GM18873 (cell line): ENCODE measurements around the gene RAB40C.
"Not testable (repeated sequence)": the region's sequence is repeated elsewhere in the genome, so short reads cannot be mapped to it uniquely, and the experiment has no call there.

Experiments
- ATAC-seq: cut with Tn5 transposase; IDR thresholded peaks from one replicate; pipeline ENCODE4 v1.9.1; 2021; ENCODE audit warnings: mild to moderate bottlenecking, moderate library complexity, moderate number of reproducible peaks; ENCODE audit not compliant: unreplicated experiment, low FRiP score

Gene RAB40C

GRCh38 chr16:588889-589657 lies 793 bp upstream of the RAB40C start:
- peak; percentile 78 for ATAC-seq

DNA sequence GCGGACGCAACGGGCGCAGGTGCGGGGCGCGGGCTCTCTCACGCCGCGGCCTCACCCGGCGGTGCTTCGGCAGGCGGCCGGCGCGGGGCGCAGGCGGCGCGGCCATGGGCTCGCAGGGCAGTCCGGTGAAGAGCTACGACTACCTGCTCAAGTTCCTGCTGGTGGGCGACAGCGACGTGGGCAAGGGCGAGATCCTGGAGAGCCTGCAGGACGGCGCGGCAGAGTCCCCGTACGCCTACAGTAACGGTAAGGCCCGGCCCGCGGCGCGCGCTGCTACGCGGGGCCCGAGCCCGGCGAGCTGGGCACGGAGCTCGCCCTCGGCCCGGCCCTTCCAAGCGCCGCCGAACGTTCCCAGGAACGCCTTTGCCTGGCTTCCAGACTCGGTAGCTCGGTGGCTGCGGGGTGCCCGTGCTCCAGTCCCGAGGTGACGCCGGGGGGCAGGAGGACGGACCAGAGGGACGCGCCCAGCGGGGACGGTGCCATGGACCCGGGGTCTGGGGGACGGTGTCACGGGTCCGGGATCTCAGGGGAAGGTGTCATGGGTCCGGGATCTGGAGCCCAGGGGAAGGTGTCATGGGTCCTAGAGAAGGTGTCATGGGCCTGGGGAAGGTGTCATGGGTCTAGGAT lies 435 bp downstream of the RAB40C start:
- no peak for ATAC-seq

GRCh38 chr16:590815-591200 lies 942 bp downstream of the RAB40C start:
- no peak for ATAC-seq

DNA sequence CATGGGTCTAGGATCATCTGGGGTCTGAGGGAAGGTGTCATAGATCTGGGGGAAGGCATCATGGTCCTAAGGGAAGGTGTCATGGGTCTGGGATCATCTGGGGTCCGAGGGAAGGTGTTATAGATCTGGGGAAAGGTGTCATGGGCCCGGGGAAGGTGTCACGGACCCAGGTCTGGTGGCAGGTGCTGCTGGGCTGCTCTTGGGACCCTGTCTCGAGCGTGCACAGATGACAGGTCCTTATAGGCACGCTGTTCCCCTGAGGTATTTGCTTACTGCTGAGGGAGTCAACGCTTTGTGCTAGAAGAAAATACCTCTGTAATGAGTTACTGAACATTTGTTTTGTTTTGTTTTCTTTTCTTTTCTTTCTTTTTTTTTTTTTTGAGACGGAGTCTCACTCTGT lies 1.4 kb downstream of the RAB40C start:
- ATAC-seq: no peak

DNA sequence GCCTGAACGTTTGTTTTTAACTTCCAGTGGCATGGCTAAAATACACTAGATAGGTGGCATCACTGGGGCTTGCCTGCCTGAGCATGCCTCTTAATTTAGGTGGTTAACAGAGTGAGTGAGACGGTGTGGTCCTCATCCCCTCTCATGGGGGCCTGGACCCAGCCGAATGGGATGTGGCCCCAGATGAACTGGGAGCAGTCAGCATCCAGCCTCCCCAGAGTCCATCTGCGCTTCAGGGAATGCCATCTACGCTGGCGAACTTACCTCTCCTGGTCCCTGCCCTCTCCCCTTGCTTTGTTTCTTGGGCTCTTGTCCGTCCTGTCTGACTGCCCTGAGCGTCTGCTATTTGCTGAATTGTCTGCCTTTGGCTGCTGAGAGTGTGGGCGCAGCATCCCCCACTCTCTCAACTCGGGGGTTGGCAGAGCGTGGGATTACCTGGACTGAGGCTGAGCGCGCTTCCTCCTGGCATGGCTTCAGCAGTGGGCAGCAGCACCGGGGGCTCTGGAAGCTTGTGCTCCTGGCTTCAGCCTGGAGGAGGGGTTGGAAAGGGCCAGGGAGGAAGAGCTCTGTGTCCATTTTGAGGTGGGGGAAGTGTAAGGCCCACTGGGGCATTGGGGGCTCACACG lies 2.1 kb downstream of the RAB40C start:
- no peak for ATAC-seq

- ATAC-seq: no peak
Observed at GRCh38 chr16:592518-593306, 2.8 kb downstream of the RAB40C start.

- no peak for ATAC-seq
Observed at GRCh38 chr16:593406-593805, 3.5 kb downstream of the RAB40C start.

GRCh38 chr16:593807-594206 lies 3.9 kb downstream of the RAB40C start:
- ATAC-seq: no peak

DNA sequence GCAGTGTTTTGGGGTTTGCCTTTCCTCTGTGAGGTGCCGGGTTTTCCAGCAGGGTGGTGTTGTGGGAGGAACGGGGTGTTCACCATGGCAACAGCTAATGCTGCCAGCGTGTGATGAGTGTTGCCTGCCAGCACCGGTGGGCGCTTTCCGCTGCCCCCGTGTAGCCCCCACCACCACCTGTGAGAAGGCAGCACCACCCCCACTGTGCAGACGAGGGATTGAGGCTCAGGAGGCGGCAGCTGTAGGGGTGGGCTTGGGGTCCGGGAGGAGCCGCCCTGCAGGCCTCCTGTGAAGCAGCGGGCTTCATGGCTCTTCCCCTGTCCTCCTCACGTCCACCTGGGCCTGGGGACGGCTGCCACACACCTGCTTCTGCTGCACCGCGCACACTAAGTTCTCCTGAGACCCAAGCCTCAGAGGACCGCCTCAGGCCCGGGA lies 5.2 kb downstream of the RAB40C start:
- ATAC-seq: no peak

GRCh38 chr16:595942-596735 lies 6.3 kb downstream of the RAB40C start:
- ATAC-seq: no peak

DNA sequence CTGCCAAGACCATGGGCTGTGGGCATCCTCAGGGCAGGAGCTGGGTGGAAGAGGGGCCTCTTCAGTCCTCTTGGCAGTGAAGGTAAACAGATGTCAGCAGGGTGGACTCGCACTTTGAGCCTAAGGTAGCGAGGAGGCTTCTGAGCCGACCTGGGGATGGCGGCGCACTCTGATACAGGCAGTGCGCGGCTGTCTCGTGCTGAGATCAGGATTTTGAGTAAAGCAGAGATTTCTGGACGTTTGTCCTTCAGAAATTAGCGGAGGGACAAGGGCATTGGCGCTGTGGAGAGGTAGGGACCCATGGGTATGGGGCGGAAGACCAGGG lies 6.8 kb downstream of the RAB40C start:
- ATAC-seq: no peak

DNA sequence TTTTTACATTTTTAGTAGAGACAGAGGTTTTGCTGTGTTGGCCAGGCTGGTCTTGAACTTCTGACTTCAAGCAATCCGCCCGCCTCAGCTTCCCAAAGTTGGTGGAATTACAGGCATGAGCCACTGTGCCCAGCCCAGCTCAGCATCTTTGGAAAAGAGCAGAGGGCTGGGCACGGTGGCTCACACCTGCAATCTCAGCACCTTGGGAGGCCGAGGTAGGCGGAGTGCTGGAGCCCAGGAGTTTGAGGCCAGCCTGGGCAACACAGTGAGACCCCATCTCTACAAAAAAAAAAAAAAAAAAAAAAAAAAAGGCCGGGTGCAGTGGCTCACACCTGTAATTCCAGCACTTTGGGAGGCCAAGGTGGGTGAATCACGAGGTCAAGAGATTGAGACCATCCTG lies 7.8 kb downstream of the RAB40C start:
- not testable (repeated sequence) for ATAC-seq

DNA sequence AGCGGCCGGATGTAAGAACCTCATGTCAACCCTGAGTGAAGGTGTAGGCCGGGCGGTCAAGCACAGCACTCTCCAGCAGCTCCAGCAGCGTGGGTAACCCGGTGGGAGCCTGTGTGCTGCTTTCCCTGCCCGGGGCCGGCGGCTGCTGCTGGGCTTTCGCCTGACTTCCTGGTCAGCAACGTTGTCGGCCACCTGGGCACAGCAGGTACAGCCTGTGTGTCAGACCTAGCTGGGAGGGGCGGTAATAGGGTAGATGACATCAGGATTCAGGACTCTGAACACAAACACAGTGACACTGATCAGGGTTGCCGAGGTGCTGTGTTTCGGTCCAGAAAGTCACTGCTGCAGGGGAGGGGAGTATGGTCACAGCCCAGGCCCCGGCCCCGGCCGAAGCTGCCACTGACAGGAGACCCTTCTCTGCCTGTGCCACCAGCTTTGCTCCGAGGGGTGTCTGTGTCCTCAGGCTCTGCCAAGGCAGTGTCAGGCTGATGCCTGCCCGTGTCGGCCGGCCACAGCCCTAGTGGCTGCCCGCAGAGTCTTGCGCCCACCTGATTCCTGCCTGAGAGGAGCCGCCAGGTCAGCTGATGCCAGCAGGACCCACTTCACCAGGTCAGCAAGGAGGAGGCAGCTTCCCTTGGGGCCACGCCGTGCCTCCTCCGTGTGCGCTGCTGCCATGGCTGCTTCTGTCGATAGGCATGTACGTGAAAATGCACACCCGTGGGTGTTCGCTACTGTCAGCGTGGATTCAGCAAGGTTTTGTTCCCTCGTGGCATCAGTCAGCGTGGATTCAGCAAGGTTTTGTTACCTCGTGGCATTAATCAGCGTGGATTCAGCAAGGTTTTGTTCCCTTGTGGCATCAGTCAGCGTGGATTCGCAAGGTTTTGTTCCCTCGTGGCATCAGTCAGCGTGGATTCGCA lies 9.2 kb downstream of the RAB40C start:
- ATAC-seq: no peak

DNA sequence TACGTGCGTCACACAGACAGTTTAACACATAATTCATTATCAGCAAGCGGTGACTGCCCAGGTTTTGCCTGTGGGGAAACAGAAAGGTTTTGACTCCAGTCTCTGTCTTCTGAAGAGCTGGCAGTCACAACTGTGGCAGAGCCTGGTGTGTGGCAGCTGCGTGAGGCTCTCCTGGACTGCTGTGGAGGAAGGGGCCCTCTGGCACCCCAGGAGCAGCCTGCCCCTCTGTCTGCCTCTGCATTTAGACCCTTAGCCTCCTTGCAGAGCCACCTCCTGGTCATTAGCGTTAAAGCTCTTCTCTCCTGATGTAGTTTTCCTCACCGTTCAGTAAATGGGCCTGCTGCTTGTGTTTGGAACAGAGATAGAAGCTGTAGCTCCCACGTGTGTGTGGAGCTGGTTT lies 10.9 kb downstream of the RAB40C start:
- ATAC-seq: no peak

DNA sequence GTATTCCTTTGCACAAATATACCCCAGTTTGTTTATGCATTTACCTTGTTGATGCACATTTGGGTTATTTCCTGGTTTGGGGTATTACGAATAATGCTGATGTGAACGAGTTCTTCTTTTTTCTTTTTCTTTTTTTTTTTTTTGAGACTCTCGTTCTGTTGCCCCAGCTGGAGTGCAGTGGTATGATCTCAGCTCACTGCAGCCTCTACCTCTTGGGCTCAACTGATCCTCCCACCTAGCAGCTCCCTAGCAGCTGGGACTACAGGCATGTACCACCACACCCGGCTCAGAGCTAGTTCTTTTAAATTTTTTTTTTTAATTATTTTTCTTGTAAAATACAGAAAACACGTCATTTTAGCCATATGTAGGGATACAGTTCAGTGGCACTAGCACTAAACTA lies 14.1 kb downstream of the RAB40C start:
- ATAC-seq: no peak

DNA sequence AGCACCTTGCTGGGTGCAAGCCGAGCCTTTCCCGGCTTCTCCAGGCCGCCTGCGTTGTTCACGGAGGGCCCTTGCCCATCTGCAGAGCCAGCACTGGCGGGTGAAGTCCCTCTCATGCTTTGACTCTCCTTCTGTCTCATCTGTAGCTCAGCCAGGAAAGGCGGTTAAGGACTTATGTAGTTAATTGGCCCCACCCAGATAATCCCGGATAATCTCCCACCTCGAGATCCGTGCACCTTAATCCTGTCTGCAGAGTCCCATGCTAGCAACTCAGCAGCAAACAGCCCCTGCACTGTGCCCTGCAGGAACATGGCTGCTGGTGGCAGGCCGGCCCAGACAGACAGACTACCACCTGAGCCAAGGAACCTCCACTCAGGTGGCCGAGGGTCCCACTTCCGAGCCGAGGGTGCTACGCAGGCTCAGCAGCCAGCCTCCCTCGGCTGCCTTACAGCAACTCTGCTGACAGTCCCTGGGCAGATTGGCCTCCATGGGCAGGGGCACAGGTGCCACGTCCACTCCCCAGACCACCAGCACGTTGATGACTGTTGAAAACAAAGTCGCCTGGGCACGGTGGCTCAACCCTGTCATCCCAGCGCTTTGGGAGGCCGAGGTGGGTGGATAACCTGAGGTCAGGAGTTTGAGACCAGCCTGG lies 16.9 kb downstream of the RAB40C start:
- no peak for ATAC-seq

GRCh38 chr16:608019-608418 lies 18.2 kb downstream of the RAB40C start:
- ATAC-seq: no peak

- ATAC-seq: no peak
Observed at GRCh38 chr16:609316-609715, 19.4 kb downstream of the RAB40C start.

GRCh38 chr16:609984-610383 lies 20.1 kb downstream of the RAB40C start:
- no peak for ATAC-seq
